ENCODE data around the gene C10orf67.

The C10orf67 gene

DNA sequence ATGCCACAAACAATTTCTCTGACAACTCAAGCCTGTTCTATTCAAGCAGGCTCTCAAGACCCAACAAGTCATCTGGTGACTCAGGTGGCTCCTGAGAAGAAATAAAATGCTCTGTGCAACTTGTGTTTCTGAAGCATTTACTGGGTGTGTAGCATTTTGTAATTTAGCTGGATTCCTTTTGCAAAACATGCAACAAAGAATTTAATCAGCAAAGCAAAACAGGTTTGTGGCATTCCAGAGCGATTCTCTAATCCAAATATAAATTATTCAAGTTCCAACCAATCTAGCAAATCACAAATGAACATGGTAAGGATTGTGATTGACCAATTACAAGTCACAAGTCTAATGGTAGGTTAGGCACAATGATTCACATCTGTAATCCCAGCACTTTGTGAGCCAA, 39.8 kb upstream of the C10orf67 start:
- H3K4me3 ChIP-seq (ENCODE audit: severe bottlenecking), result no peak overlapping the region
- DNase-seq (ENCODE audit: low spot score) (no peak), ATAC-seq (ENCODE audit: low read depth) (peak; percentile 97)
- H3K27me3 ChIP-seq (ENCODE audit: insufficient read depth, poor library complexity, severe bottlenecking), result no peaks in the 10 kb centered on the region
- TF ChIP-seq, protein P1, sequence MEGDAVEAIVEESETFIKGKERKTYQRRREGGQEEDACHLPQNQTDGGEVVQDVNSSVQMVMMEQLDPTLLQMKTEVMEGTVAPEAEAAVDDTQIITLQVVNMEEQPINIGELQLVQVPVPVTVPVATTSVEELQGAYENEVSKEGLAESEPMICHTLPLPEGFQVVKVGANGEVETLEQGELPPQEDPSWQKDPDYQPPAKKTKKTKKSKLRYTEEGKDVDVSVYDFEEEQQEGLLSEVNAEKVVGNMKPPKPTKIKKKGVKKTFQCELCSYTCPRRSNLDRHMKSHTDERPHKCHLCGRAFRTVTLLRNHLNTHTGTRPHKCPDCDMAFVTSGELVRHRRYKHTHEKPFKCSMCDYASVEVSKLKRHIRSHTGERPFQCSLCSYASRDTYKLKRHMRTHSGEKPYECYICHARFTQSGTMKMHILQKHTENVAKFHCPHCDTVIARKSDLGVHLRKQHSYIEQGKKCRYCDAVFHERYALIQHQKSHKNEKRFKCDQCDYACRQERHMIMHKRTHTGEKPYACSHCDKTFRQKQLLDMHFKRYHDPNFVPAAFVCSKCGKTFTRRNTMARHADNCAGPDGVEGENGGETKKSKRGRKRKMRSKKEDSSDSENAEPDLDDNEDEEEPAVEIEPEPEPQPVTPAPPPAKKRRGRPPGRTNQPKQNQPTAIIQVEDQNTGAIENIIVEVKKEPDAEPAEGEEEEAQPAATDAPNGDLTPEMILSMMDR (IDR thresholded peaks at IDR 0.05; ENCODE audit: poor library complexity, severe bottlenecking), result no peak
- no peaks in the 10 kb centered on the region for H3K36me3 ChIP-seq (ENCODE audit: low read depth)
- peaks cover 17% of the 10 kb centered on the region for H3K4me1 ChIP-seq (ENCODE audit: insufficient read depth, poor library complexity, severe bottlenecking)
- H3K27ac ChIP-seq (ENCODE audit: poor library complexity, severe bottlenecking), result peak overlapping the region; percentile 93
- H3K9me3 ChIP-seq (ENCODE audit: severe bottlenecking), result no peaks in the 10 kb centered on the region

- no peak overlapping the region for H3K4me3 ChIP-seq (ENCODE audit: severe bottlenecking)
- DNase-seq (ENCODE audit: low spot score), result no peak
- no peaks in the 10 kb centered on the region for H3K27me3 ChIP-seq (ENCODE audit: insufficient read depth, poor library complexity, severe bottlenecking)
- TF ChIP-seq, protein P1 (IDR thresholded peaks at IDR 0.05; ENCODE audit: poor library complexity, severe bottlenecking), result no peak
- H3K36me3 ChIP-seq (ENCODE audit: low read depth), result no peaks in the 10 kb centered on the region
- H3K27ac ChIP-seq (ENCODE audit: poor library complexity, severe bottlenecking), result peak overlapping the region; percentile 93
- no peak for ATAC-seq (ENCODE audit: low read depth)
- H3K9me3 ChIP-seq (ENCODE audit: severe bottlenecking), result no peaks in the 10 kb centered on the region
- H3K4me1 ChIP-seq (ENCODE audit: insufficient read depth, poor library complexity, severe bottlenecking), result peaks cover 17% of the 10 kb centered on the region
Observed at GRCh38 chr10:23383637-23384036, 39.0 kb upstream of the C10orf67 start.

GRCh38 chr10:23381298-23382040, 36.9 kb upstream of the C10orf67 start:
- Histone ChIP-seq H3K4me3 (ENCODE audit: severe bottlenecking) (no peak overlapping the region), H3K27me3 (ENCODE audit: insufficient read depth, poor library complexity, severe bottlenecking) (no peaks in the 10 kb centered on the region), H3K4me1 (ENCODE audit: insufficient read depth, poor library complexity, severe bottlenecking) (peaks cover 21% of the 10 kb centered on the region), H3K27ac (ENCODE audit: poor library complexity, severe bottlenecking) (peak overlapping the region; percentile 93), H3K9me3 (ENCODE audit: severe bottlenecking) (no peaks in the 10 kb centered on the region), H3K36me3 (ENCODE audit: low read depth) (no peaks in the 10 kb centered on the region)
- TF ChIP-seq, protein P1 (IDR thresholded peaks at IDR 0.05; ENCODE audit: poor library complexity, severe bottlenecking), result no peak
- ATAC-seq (ENCODE audit: low read depth) (no peak), DNase-seq (ENCODE audit: low spot score) (no peak)

GRCh38 chr10:23379686-23380085, 35.1 kb upstream of the C10orf67 start:
- peaks cover 25% of the 10 kb centered on the region for H3K4me1 ChIP-seq (ENCODE audit: insufficient read depth, poor library complexity, severe bottlenecking)
- TF ChIP-seq, protein P1 (IDR thresholded peaks at IDR 0.05; ENCODE audit: poor library complexity, severe bottlenecking), result no peak
- no peak for ATAC-seq (ENCODE audit: low read depth)
- H3K36me3 ChIP-seq (ENCODE audit: low read depth), result no peaks in the 10 kb centered on the region
- H3K4me3 ChIP-seq (ENCODE audit: severe bottlenecking), result no peak overlapping the region
- no peaks in the 10 kb centered on the region for H3K9me3 ChIP-seq (ENCODE audit: severe bottlenecking)
- H3K27me3 ChIP-seq (ENCODE audit: insufficient read depth, poor library complexity, severe bottlenecking), result no peaks in the 10 kb centered on the region
- no peak overlapping the region for H3K27ac ChIP-seq (ENCODE audit: poor library complexity, severe bottlenecking)
- no peak for DNase-seq (ENCODE audit: low spot score)

- no peak overlapping the region for H3K4me3 ChIP-seq (ENCODE audit: severe bottlenecking)
- peaks cover 19% of the 10 kb centered on the region for H3K4me1 ChIP-seq (ENCODE audit: insufficient read depth, poor library complexity, severe bottlenecking)
- DNase-seq (ENCODE audit: low spot score) (no peak), ATAC-seq (ENCODE audit: low read depth) (no peak)
- H3K27me3 ChIP-seq (ENCODE audit: insufficient read depth, poor library complexity, severe bottlenecking), result no peaks in the 10 kb centered on the region
- peaks cover 5% of the 10 kb centered on the region for H3K9me3 ChIP-seq (ENCODE audit: severe bottlenecking)
- TF ChIP-seq, protein P1 (IDR thresholded peaks at IDR 0.05; ENCODE audit: poor library complexity, severe bottlenecking), result no peak
- peak overlapping the region; percentile 48 for H3K27ac ChIP-seq (ENCODE audit: poor library complexity, severe bottlenecking)
- no peaks in the 10 kb centered on the region for H3K36me3 ChIP-seq (ENCODE audit: low read depth)
Observed at GRCh38 chr10:23376229-23376655, 31.6 kb upstream of the C10orf67 start.

Data from RWPE2 (cell line).